Neural progenitor cell (in vitro differentiated cells): ENCODE data around the gene TNRC6C.
"Not testable (repeated sequence)": the region's sequence is repeated elsewhere in the genome, so short reads cannot be mapped to it uniquely, and the experiment has no call there.

Experiments
- CTCF ChIP-seq: fragments of 200-600 bp; sonication (generic); IDR thresholded peaks from 2 replicates; pipeline ENCODE4 v1.5.1; 2017; ENCODE audit warnings: antibody characterized with exemption, mild to moderate bottlenecking
- EZH2 ChIP-seq: fragments of 200-600 bp; sonication (generic); IDR thresholded peaks from 2 replicates; pipeline ENCODE4 v1.6.1; 2017; ENCODE audit warnings: antibody characterized with exemption, mild to moderate bottlenecking, moderate library complexity

- TF ChIP-seq EZH2, CTCF: not testable (repeated sequence)
These were observed 123.9 kb downstream of the TNRC6C start for GRCh38 chr17:78082355-78082872.
